HG03045 (cell line): ENCODE data around the gene SOHLH1.
"Not testable (repeated sequence)": the region's sequence is repeated elsewhere in the genome, so short reads cannot be mapped to it uniquely, and the experiment has no call there.

Experiments used
- ATAC-seq: cut with Tn5 transposase; IDR thresholded peaks from one replicate; pipeline ENCODE4 v1.9.1; 2021; ENCODE audit warnings: mild to moderate bottlenecking, moderate library complexity; ENCODE audit not compliant: unreplicated experiment

The SOHLH1 gene

GRCh38 chr9:135681161-135681560 is 18.1 kb downstream of the SOHLH1 start:
- no peak for ATAC-seq

- no peak for ATAC-seq
Observed at GRCh38 chr9:135680056-135680455, 19.2 kb downstream of the SOHLH1 start.

- ATAC-seq = no peak
Observed at GRCh38 chr9:135678236-135679017, 20.9 kb downstream of the SOHLH1 start.

- ATAC-seq = no peak
Observed at GRCh38 chr9:135677641-135678168, 21.6 kb downstream of the SOHLH1 start.

GRCh38 chr9:135676891-135677290 is 22.4 kb downstream of the SOHLH1 start:
- no peak for ATAC-seq

GRCh38 chr9:135674977-135675376 is 24.3 kb downstream of the SOHLH1 start:
- no peak for ATAC-seq

- ATAC-seq = no peak
Observed at GRCh38 chr9:135673941-135674340, 25.3 kb downstream of the SOHLH1 start.

- not testable (repeated sequence) for ATAC-seq
Observed at GRCh38 chr9:135672786-135673185, 26.5 kb downstream of the SOHLH1 start.

- ATAC-seq = no peak
Observed at GRCh38 chr9:135671591-135672041, 27.7 kb downstream of the SOHLH1 start.

- ATAC-seq = no peak
Observed at GRCh38 chr9:135670721-135671590, 28.3 kb downstream of the SOHLH1 start.

- no peak for ATAC-seq
Observed at GRCh38 chr9:135669616-135670285, 29.5 kb downstream of the SOHLH1 start.

GRCh38 chr9:135669018-135669417 is 30.3 kb downstream of the SOHLH1 start:
- ATAC-seq = not testable (repeated sequence)

- ATAC-seq = no peak
Observed at GRCh38 chr9:135667463-135668001, 31.7 kb downstream of the SOHLH1 start.

GRCh38 chr9:135666534-135667462 is 32.5 kb downstream of the SOHLH1 start:
- ATAC-seq = no peak

- no peak for ATAC-seq
Observed at GRCh38 chr9:135665795-135666189, 33.5 kb downstream of the SOHLH1 start.

GRCh38 chr9:135664801-135665794 is 34.2 kb downstream of the SOHLH1 start:
- no peak for ATAC-seq

GRCh38 chr9:135664266-135664665 is 35.0 kb downstream of the SOHLH1 start:
- no peak for ATAC-seq

GRCh38 chr9:135663857-135664256 is 35.4 kb downstream of the SOHLH1 start:
- ATAC-seq = no peak

- ATAC-seq = no peak
Observed at GRCh38 chr9:135663451-135663770, 35.9 kb downstream of the SOHLH1 start.
